ENCODE measurements around the gene CALHM1.

- TF ChIP-seq CTCF (IDR thresholded peaks at IDR 0.05 in 8 of 11, conservative IDR thresholded peaks at IDR 0.05 in 3 of 11) (no peak), POLR2AphosphoS5 (IDR thresholded peaks at IDR 0.05) (no peak)
Measured at GRCh38 chr10:103455235-103455634, 3.5 kb downstream of the CALHM1 start.

All from spleen (tissue), 7 donors.